HepG2 (cell line): ENCODE data around the gene SPATS2. TPM values are rescaled to one million over a fixed set of nuclear protein-coding genes. Genes with fewer than 3 reads are reported as not detected.
A peak's percentile ranks its signal among the peaks of the same experiment; 100 is the strongest.

ENCODE experiments used
- ARHGAP35 ChIP-seq: sonication (generic); formaldehyde crosslinking; IDR thresholded peaks from 2 replicates; pipeline ENCODE4 v1.9.0; 2022; ENCODE audit warnings: mild to moderate bottlenecking, inconsistent platforms, moderate library complexity, missing genetic modification reagents, borderline replicate concordance
- ASH2L ChIP-seq: fragments of 300-600, 200-600 bp; sonication (generic); IDR thresholded peaks from 2 replicates; pipeline ENCODE4 v1.7.0; 2017; ENCODE audit warnings: low read depth, mild to moderate bottlenecking, moderate library complexity, mixed read lengths, low read length; ENCODE audit not compliant: insufficient read length
- CREM ChIP-seq, 2 experiments: sonication (generic) in 1 of 2; formaldehyde crosslinking in 1 of 2; IDR thresholded peaks; 2 replicates each; pipeline versions ENCODE4 v1.4.0 to v1.6.1; 2016 to 2020; ENCODE audit warnings: antibody characterized with exemption in 1 of 2, mild to moderate bottlenecking in 1 of 2, missing genetic modification reagents in 1 of 2
- DR1 ChIP-seq: sonication (generic); formaldehyde crosslinking; IDR thresholded peaks from 2 replicates; pipeline ENCODE4 v1.8.0; 2021; ENCODE audit warnings: mild to moderate bottlenecking, missing genetic modification reagents, inconsistent platforms
- DZIP1 ChIP-seq: sonication (generic); formaldehyde crosslinking; IDR thresholded peaks from 2 replicates; pipeline ENCODE4 v1.5.0; 2020; ENCODE audit warnings: mild to moderate bottlenecking, missing genetic modification reagents
- FOXP1 ChIP-seq, 2 experiments: fragments of 450-650 bp in 1 of 2; IDR thresholded peaks; 2 replicates each; pipeline ENCODE4 v1.6.1; 2017 to 2018; ENCODE audit warnings: antibody characterized with exemption in 1 of 2
- HIC2 ChIP-seq: sonication (generic); formaldehyde crosslinking; IDR thresholded peaks from 2 replicates; pipeline ENCODE4 v1.9.0; 2022; ENCODE audit warnings: low read depth, missing genetic modification reagents
- HOMEZ ChIP-seq: IDR thresholded peaks from 2 replicates; pipeline ENCODE4 v1.6.1; 2016; ENCODE audit warnings: low read depth
- KLF15 ChIP-seq: sonication (generic); formaldehyde crosslinking; IDR thresholded peaks from 2 replicates; pipeline ENCODE4 v1.8.1; 2023; ENCODE audit warnings: borderline replicate concordance, mild to moderate bottlenecking, inconsistent platforms, missing genetic modification reagents, mixed read lengths
- MAX ChIP-seq: IDR thresholded peaks from 2 replicates; pipeline ENCODE4 v1.6.1; 2012; ENCODE audit warnings: inconsistent platforms
- MBNL3 ChIP-seq: fragments of 250-450 bp; sonication (Bioruptor Pico); conservative IDR thresholded peaks from 2 replicates; pipeline ENCODE4 v1.8.0; 2022; ENCODE audit warnings: mild to moderate bottlenecking, inconsistent platforms
- NFRKB ChIP-seq: fragments of 450-650 bp; IDR thresholded peaks from 2 replicates; pipeline ENCODE4 v1.6.1; 2017
- PAF1 ChIP-seq: IDR thresholded peaks from 2 replicates; pipeline ENCODE4 v1.6.1; 2016; ENCODE audit warnings: missing genetic modification reagents, missing compliant biosample characterization
- SP1 ChIP-seq, 2 experiments: fragments of 450-650 bp in 1 of 2; sonication (generic) in 1 of 2; formaldehyde crosslinking in 1 of 2; IDR thresholded peaks; 2 replicates each; pipeline versions ENCODE4 v1.4.0 to v1.6.1; 2016 to 2020; ENCODE audit warnings: missing genetic modification reagents in 1 of 2
- TBL1XR1 ChIP-seq: fragments of 150-350 bp; IDR thresholded peaks from 2 replicates; pipeline ENCODE4 v1.6.1; 2014; ENCODE audit warnings: borderline replicate concordance, low read length; ENCODE audit not compliant: partially characterized antibody
- ZBTB7A ChIP-seq: sonication (generic); formaldehyde crosslinking; IDR thresholded peaks from 2 replicates; pipeline ENCODE4 v1.8.0; 2022; ENCODE audit warnings: mild to moderate bottlenecking, missing genetic modification reagents
- ZNF225 ChIP-seq: sonication (generic); formaldehyde crosslinking; IDR thresholded peaks from 2 replicates; pipeline ENCODE4 v1.4.0; 2020; ENCODE audit warnings: mild to moderate bottlenecking, missing genetic modification reagents
- ZNF451 ChIP-seq: sonication (generic); formaldehyde crosslinking; IDR thresholded peaks from 2 replicates; pipeline ENCODE4 v1.5.0; 2020; ENCODE audit warnings: mild to moderate bottlenecking, missing genetic modification reagents
- ZNF546 ChIP-seq: sonication (generic); formaldehyde crosslinking; conservative IDR thresholded peaks from 2 replicates; pipeline ENCODE4 v1.8.1; 2023; ENCODE audit warnings: mild to moderate bottlenecking, missing genetic modification reagents
- ZNF564 ChIP-seq: sonication (generic); formaldehyde crosslinking; IDR thresholded peaks from 2 replicates; pipeline ENCODE4 v1.8.1; 2023; ENCODE audit warnings: mild to moderate bottlenecking, missing genetic modification reagents
- ZSCAN31 ChIP-seq: sonication (generic); formaldehyde crosslinking; IDR thresholded peaks from 2 replicates; pipeline ENCODE4 v1.5.0; 2020; ENCODE audit warnings: low read depth, mild to moderate bottlenecking, missing genetic modification reagents
- polyA plus RNA-seq, 8 experiments: library from polyadenylated mRNA; depleted of rRNA in 3 of 8; stranded (reverse) in 7 of 8; unstranded in 1 of 8; fragments of >200 nt; fragmentation: Illumina TruSeq in 4 of 8; extraction: Trizol in 4 of 8; gene quantifications; 2 replicates each; pipeline versions ENCODE4 v1.2.1 to v1.2.3, GENCODE V29; 2011 to 2016; ENCODE audit warnings: low read depth in 4 of 8, missing spikeins in 1 of 8, mixed read lengths in 1 of 8; ENCODE audit not compliant: insufficient read depth in 1 of 8
- total RNA-seq, 5 experiments: library from RNA; depleted of rRNA; stranded (reverse); fragments of >200 nt; fragmentation: Illumina TruSeq; extraction: Trizol; gene quantifications; 2 replicates each; pipeline ENCODE4 v1.2.3, GENCODE V29; 2016; ENCODE audit warnings: low read depth in 1 of 5

The SPATS2 gene
- total and polyA plus RNA-seq, 2 of the 13 experiments (the other 11 are each of a cell fraction or from before 2014, with no cell fraction given) = 19.3 to 28.1 TPM

- TF ChIP-seq DZIP1 (CRISPR knock-in tag) (0 out of 2 replicates have a peak, but pooled peaks have one; percentile 35), KLF15 (CRISPR knock-in tag) (peak; percentile 24; the same call in 1 of the 2 replicates), ASH2L (peak; percentile 90), ARHGAP35 (CRISPR knock-in tag) (peak; percentile 70; the same call in 1 of the 2 replicates), MAX (peak; percentile 36; the same call in 1 of the 2 replicates), PAF1 (no peak), ZBTB7A (CRISPR knock-in tag) (no peak; the same call in 1 of the 2 replicates), ZSCAN31 (CRISPR knock-in tag) (peak; percentile 42), ZNF546 (CRISPR knock-in tag) (0 out of 2 replicates have a peak, but pooled peaks have one; percentile 18), ZNF225 (CRISPR knock-in tag) (0 out of 2 replicates have a peak, but pooled peaks have one; percentile 7), MBNL3 (no peak), TBL1XR1 (no peak), HIC2 (peak; percentile 33; the same call in 1 of the 2 replicates), CREM (IDR thresholded peaks at IDR 0.05) (no peak), CREM (CRISPR knock-in tag; IDR thresholded peaks at IDR 0.05) (no peak), HOMEZ (CRISPR knock-in tag) (no peak), NFRKB (no peak), FOXP1 (IDR thresholded peaks at IDR 0.05) (no peak), FOXP1 (CRISPR knock-in tag; IDR thresholded peaks at IDR 0.05) (no peak), SP1 (IDR thresholded peaks at IDR 0.05) (no peak), SP1 (CRISPR knock-in tag; IDR thresholded peaks at IDR 0.05) (0 out of 2 replicates have a peak, but pooled peaks have one; percentile 10), DR1 (CRISPR knock-in tag) (peak; percentile 52; the same call in 1 of the 2 replicates), ZNF451 (CRISPR knock-in tag) (peak; percentile 91), ZNF564 (CRISPR knock-in tag) (peak; percentile 93)
Observed at GRCh38 chr12:49366652-49367380, 446 bp upstream of the SPATS2 start (continued).
